Heart left ventricle (tissue), 16 donors: ENCODE results near the gene NHSL2. TPM values are rescaled to one million over a fixed set of nuclear protein-coding genes. Genes with fewer than 3 reads are reported as not detected.
"Not testable (repeated sequence)": the region's sequence is repeated elsewhere in the genome, so short reads cannot be mapped to it uniquely, and the experiment has no call there.

Source experiments
- ATAC-seq, 4 donors: fragments of 200-7000 bp; cut with Tn5 transposase; one replicate each; pipeline ENCODE4 v1.9.1; 2020 to 2022; ENCODE audit warnings: moderate library complexity in 4 of 4, mild to moderate bottlenecking in 3 of 4, moderate number of reproducible peaks in 1 of 4
- DNase-seq, 5 donors: peaks; one replicate each; pipeline ENCODE4 v3.0.0-alpha.2; 2020
- H3K27ac ChIP-seq, 12 donors: fragments of 200-600 bp; sonication (generic) in 4 of 12; one replicate each; pipeline versions ENCODE4 v1.5.0 to v1.8.0; 2016 to 2022; ENCODE audit warnings: mild to moderate bottlenecking in 2 of 12
- H3K27me3 ChIP-seq, 9 donors: fragments of 200-600 bp; sonication (generic) in 2 of 9; one replicate each; pipeline versions ENCODE4 v1.5.1 to v1.8.0; 2016 to 2022; ENCODE audit warnings: mild to moderate bottlenecking in 3 of 9
- H3K36me3 ChIP-seq, 9 donors: fragments of 200-600 bp; sonication (generic) in 2 of 9; one replicate each; pipeline versions ENCODE4 v1.5.0 to v1.8.0; 2018 to 2022; ENCODE audit warnings: mild to moderate bottlenecking in 2 of 9
- H3K4me1 ChIP-seq, 12 donors: fragments of 200-600 bp; sonication (generic) in 4 of 12; one replicate each; pipeline versions ENCODE4 v1.5.0 to v1.8.0; 2016 to 2022; ENCODE audit warnings: mild to moderate bottlenecking in 3 of 12
- H3K4me3 ChIP-seq, 12 donors: fragments of 200-600 bp; sonication (generic) in 4 of 12; one replicate each; pipeline versions ENCODE4 v1.5.0 to v1.8.0; 2017 to 2022; ENCODE audit warnings: mild to moderate bottlenecking in 9 of 12, moderate library complexity in 4 of 12
- H3K9me3 ChIP-seq, 12 donors: fragments of 200-600 bp; sonication (generic) in 4 of 12; one replicate each; pipeline versions ENCODE4 v1.5.0 to v1.8.0; 2016 to 2022; ENCODE audit warnings: mild to moderate bottlenecking in 1 of 12
- CTCF ChIP-seq, 12 donors: fragments of 200-600 bp; sonication (generic) in 4 of 12; IDR thresholded peaks; one replicate each; pipeline versions ENCODE4 v1.5.0 to v1.8.0; 2018 to 2022; ENCODE audit warnings: antibody characterized with exemption in 12 of 12, mild to moderate bottlenecking in 5 of 12
- POLR2A ChIP-seq, 2 donors: fragments of 450-650 bp; IDR thresholded peaks; one replicate each; pipeline ENCODE4 v1.6.1; 2017; ENCODE audit warnings: antibody characterized with exemption in 2 of 2, mild to moderate bottlenecking in 2 of 2, moderate library complexity in 2 of 2
- WGBS, 4 donors: extraction: QIAGEN DNeasy Blood & Tissue Kit in 2 of 4; methylation state at CpG; one replicate each; pipeline versions ENCODE4 v1.1.5 to v1.1.7; 2013 to 2018; 5-methylcytosine and 5-hydroxymethylcytosine counted together
- intact Hi-C, 10 donors: fragments of 100-400 bp; cut with DNase I; formaldehyde crosslinking; loops; one replicate each; pipeline versions ENCODE4 v1.11.1 to v1.14.2; 2022
- long read RNA-seq, 3 donors: library from polyadenylated mRNA; unstranded; transcript quantifications; one replicate each; pipeline ENCODE4 v2.0.0, GENCODE V29; 2020 to 2021
- polyA plus RNA-seq, 2 donors: library from polyadenylated mRNA; stranded (reverse); fragments of 200-250 nt; gene quantifications; one replicate each; pipeline ENCODE4 v1.2.3, GENCODE V29; 2013
- total RNA-seq, 9 donors: library from RNA; depleted of rRNA in 2 of 9; stranded (reverse); fragments of >200 nt in 2 of 9; fragmentation: NEBNext Ultra II Directional in 3 of 9; extraction: Animal tissue kit (Norgen Biotek cat#: 25700) in 3 of 9; gene quantifications; one replicate each; pipeline versions ENCODE4 v1.1.0 to v1.2.4, GENCODE V29; 2016 to 2023
- donor health status: ischemic (EF 13 %, LVEDD 7.1; RV severe dilation, severe dysfunction).
- donor health status: healthy with polysubstance abuse.
- donor health status: DM: no; HTN: yes; CAD: no.
- donor health status: DM: no; HTN: no; CAD: no.
- donor health status: ischemic (EF 25% LVEDD 6.9; RV normal size, moderate dysfunction).
- donor health status: ischemic (EF 25% LVEDD 5.7; RV mildly dilated, moderate dysfunction).
- donor health status: healthy.
- donor health status: DM: yes; HTN: yes; CAD: no.
- donor health status: ischemic (EF 35%, LVEDD 5.7; RV mildly dilated, moderate dysfunction).
- donor health status: nonischemic (EF 11% LVEDD 7.7; RV severe dilation, severe dysfunction).
- donor health status: DM: yes; HTN: yes; CAD: no.
- donor health status: PGD.
- donor health status: ischemic (EF 29% LVEDD 5.4; RV normal size, mild dysfunction).
- donor health status: nonischemic (EF 23%, LVEDD 6.1; RV moderate dilation, normal function).

The NHSL2 gene
- total RNA-seq: 10 to 100 TPM in 2 of 9 donors, 1 to 10 TPM in 7; 3.1 to 14.0 (median 5.8) TPM
- polyA plus RNA-seq: 1 to 10 TPM; 1.8 to 2.4 TPM
- long read RNA-seq, donor 1, partial matches to known transcripts: 0 of 1 reads
- long read RNA-seq, donor 1, other reads (novel, unspliced or antisense): 1 of 1 reads
- long read RNA-seq, donor 2, partial matches to known transcripts: 0 of 2 reads
- long read RNA-seq, donor 2, other reads (novel, unspliced or antisense): 2 of 2 reads
- long read RNA-seq, donor 3, partial matches to known transcripts: 0 of 1 reads
- long read RNA-seq, donor 3, other reads (novel, unspliced or antisense): 1 of 1 reads

GRCh38 chrX:71910643-71910985 is at the start of gene NHSL2:
Gene NHSL2 (plus strand): TSS chrX:71910845.
- 0 to 46% (median 20%) methylated on average over 22 to 26 of the region's 26 CpGs for WGBS, 4 donors
- peak in 3 of 4 donors; percentile 51 to 67 (median 58) for ATAC-seq
- H3K9me3 ChIP-seq: no peaks in the 10 kb centered on the region
- no peaks in the 10 kb centered on the region for H3K36me3 ChIP-seq
- TF ChIP-seq CTCF (IDR thresholded peaks at IDR 0.05) (no peak), POLR2A (IDR thresholded peaks at IDR 0.05) (no peak)
- peak within 1 kb of the TSS in 9 of 12 donors; percentile 2 to 76 (median 59) for H3K27ac ChIP-seq
- intact Hi-C loops: loop anchor here in 2 of 10 donors (5.0 to 10.0 kb wide), 2 partner anchors 214 to 217 kb away; no protein-coding TSS in a partner anchor
- peaks cover 0 to 93% (median 4%) of the 10 kb centered on the region in 9 donors for H3K27me3 ChIP-seq
- DNase-seq: peak; percentile 16 to 62 (median 36)
- H3K4me3 ChIP-seq: peak within 1 kb of the TSS; percentile 12 to 62 (median 48)
- peaks cover 0 to 10% (median 0%) of the 10 kb centered on the region in 12 donors for H3K4me1 ChIP-seq

GRCh38 chrX:71867680-71868079 is 43.0 kb upstream of the NHSL2 start:
- intact Hi-C loops: no loop called here
- H3K27me3 ChIP-seq: peaks cover 0 to 25% (median 0%) of the 10 kb centered on the region in 9 donors
- H3K27ac ChIP-seq: no peak overlapping the region
- TF ChIP-seq CTCF (IDR thresholded peaks at IDR 0.05) (no peak), POLR2A (IDR thresholded peaks at IDR 0.05) (no peak)
- DNase-seq (no peak), ATAC-seq (no peak)
- no peak overlapping the region for H3K4me3 ChIP-seq
- H3K36me3 ChIP-seq: no peaks in the 10 kb centered on the region
- no peaks in the 10 kb centered on the region for H3K4me1 ChIP-seq
- no peaks in the 10 kb centered on the region for H3K9me3 ChIP-seq
- 89 to 96% (median 93%) methylated on average over 16 of the region's 16 CpGs for WGBS, 4 donors

- ATAC-seq, H3K4me1 ChIP-seq, H3K27ac ChIP-seq, intact Hi-C loops, H3K4me3 ChIP-seq, DNase-seq, H3K36me3 ChIP-seq, H3K9me3 ChIP-seq: not testable (repeated sequence)
- H3K27me3 ChIP-seq: peaks cover 0 to 25% (median 0%) of the 10 kb centered on the region in 9 donors
- WGBS, 4 donors: 10 to 71% (median 32%) methylated on average over 8 to 10 of the region's 10 CpGs
Measured at GRCh38 chrX:71869566-71869965, 41.1 kb upstream of the NHSL2 start.

- peak in 1 of 4 donors; percentile 35 for ATAC-seq
- Histone ChIP-seq H3K27me3 (peaks cover 0 to 25% (median 0%) of the 10 kb centered on the region in 9 donors), H3K4me1 (no peaks in the 10 kb centered on the region), H3K27ac (no peak overlapping the region), H3K36me3 (no peaks in the 10 kb centered on the region), H3K9me3 (no peaks in the 10 kb centered on the region), H3K4me3 (no peak overlapping the region)
- no peak for DNase-seq
- WGBS, 4 donors: 72 to 83% (median 74%) methylated on average over 9 to 15 of the region's 15 CpGs
- TF ChIP-seq CTCF (IDR thresholded peaks at IDR 0.05): peak in 2 of 12 donors; percentile 13 to 16
- no peak for TF ChIP-seq POLR2A (IDR thresholded peaks at IDR 0.05)
- intact Hi-C loops: no loop called here
Measured at GRCh38 chrX:71870208-71871098, 40.2 kb upstream of the NHSL2 start.
